Measurements from ENCODE around the gene TAS1R3.

- TF ChIP-seq CTCF (IDR thresholded peaks at IDR 0.05; ENCODE audit: insufficient read depth, low read length) (no peak), REST (IDR thresholded peaks at IDR 0.05; ENCODE audit: insufficient replicate concordance, low read depth) (no peak)
Observed at GRCh38 chr1:1356796-1357401, 25.8 kb downstream of the TAS1R3 start.

Measured in HL-60 (cell line).